GM21619 (cell line): Measurements from ENCODE around the gene ANKRD1.

Experiments used
- ATAC-seq: cut with Tn5 transposase; IDR thresholded peaks from one replicate; pipeline ENCODE4 v1.9.1; 2021; ENCODE audit not compliant: unreplicated experiment

ANKRD1 gene

DNA sequence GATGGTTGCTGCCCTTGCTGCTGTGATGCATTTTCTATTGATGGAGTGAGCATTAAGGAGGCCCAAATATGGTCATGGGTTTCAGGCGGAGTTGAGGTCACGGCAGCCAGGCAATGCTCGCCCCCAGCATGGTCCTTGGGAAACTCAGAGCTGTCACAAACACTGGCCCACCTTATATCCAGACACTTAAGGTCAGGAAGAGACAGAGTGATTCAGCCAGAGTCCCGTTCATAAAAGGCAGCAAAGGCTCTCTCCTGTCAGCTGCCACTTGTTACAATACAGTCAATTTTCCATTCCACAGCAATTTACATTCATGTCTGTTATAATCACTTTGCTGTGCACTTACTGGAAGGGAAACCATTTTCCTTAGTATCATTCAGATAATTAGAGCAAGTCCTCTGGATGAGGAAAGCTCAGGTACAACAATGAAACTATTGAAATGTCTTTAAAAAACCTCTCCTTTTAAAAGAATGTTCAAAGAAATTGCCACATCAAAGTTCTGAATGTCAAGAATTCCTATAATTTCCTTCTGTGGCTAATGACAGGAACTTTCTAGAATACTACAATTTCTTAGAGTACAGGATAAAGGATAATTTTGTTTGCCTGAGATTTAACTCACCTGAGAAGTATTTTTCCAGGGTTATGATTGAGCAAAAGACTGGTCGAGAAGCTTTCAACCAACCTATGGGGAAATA is 14.8 kb upstream of the ANKRD1 start:
- ATAC-seq, result no peak

DNA sequence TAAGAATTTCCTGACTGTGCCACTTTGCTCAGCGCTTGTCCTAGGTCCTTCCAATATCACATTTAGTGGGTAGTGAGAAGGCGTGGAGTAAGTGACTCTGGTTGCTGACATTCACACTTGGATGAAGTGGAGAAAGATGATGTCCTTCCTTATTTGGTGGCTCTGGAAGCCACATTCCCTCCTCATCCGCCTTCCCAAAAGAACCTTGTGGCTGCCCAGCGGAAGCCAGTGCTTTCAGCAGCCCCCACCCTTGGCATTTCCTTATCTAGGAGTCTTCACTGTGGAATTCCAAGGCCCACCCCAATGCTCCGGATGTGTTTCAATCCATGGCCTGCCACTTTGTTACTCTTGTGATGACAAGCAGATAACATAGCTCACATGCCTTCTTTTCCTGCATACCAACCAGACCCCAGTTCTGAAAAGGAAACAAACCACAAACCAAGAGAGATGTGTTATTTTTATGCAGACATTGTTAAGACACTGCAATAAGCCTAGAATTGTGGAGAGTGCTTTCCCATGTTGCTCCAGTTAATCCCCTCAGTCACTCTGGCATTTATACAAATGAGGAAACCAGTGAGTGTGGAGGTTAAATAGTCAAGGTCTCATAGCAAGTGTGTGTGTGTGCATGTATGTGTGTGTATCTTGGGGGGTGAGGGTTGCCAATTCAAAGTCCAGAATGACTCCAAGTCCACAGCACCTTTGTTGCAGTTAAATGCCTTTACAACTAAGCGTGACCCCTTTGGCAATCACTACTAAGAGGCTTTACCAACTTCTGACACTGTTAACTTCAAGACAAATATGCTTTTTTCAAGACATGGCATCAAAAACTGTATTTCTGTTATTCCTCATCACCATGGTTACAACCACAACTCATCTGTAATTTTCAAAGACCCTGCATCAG is 10.3 kb upstream of the ANKRD1 start:
- no peak for ATAC-seq

DNA sequence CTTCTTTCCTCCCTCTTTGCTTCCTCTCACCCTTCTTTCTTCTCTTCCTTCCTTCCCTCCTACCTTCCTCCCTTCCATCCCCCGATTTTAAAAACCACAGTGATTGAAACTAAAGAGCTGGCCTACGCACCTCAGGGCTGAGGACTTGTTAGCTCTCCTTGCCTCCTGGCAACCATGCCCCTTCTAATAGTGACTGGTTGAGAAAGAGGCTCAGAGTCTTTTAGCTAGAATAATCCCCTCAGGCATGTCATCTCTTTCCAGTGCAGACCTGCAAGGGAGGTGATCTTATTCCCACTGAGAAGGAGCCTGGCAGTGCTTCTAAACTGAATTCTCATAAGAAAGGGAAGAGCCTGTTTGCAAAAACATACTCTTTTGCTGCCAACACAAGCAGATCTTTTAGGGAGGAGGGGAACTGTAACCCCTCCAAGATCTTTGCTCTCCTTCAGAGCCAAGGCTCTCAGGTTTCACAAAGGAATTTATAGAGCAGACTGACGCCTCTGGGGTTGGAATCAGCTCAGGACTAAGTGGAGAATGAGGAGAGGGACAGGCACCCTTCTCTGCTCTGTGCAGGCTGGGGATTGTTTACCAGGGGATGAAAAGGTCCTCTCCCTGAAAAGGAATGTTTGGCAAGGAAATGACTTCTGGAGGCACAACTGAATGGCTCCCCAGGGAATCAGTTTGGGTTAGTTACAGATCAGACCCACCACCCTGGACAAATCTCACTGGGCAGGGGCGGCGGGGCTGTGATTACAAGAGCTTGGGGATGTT is 9.4 kb upstream of the ANKRD1 start:
- ATAC-seq, result no peak

DNA sequence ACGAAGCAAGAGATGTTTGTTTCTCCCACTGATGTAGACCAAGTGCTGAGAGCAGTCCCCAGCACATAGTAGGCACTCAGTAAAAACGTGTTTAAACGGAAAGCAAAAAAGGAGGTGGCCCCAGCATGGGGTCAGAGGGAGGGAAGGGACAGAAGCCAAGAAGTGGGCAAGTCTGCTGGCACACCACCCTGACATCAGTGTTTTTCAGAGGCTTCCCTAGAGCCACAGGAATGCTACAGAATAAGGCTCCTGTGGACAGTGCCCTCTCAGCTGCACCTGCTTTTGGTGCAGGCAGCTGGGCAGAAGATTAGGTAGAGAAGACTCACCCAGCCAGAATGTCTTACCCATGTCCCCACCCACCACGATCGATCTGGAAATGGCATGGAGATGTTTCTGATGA is 8.3 kb upstream of the ANKRD1 start:
- no peak for ATAC-seq

DNA sequence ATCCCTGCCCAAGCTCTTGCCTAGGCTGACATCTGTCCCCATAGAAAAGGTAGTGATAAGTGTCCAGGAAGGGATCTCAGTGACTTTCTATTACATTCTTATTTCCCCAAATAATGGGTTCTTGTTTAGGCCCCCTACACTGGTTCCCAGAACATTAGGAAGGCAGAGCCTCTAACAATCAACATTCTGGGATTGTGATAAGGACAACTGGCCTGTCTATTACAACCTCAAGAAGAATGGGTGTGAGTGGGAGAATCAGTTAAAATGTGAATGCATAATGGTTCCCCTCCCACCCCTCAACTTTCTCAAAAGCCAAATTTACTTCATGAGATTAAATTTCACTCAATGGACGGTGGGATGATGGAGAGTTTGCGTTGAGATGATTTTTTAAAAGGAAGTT is 6.4 kb upstream of the ANKRD1 start:
- ATAC-seq, result no peak

DNA sequence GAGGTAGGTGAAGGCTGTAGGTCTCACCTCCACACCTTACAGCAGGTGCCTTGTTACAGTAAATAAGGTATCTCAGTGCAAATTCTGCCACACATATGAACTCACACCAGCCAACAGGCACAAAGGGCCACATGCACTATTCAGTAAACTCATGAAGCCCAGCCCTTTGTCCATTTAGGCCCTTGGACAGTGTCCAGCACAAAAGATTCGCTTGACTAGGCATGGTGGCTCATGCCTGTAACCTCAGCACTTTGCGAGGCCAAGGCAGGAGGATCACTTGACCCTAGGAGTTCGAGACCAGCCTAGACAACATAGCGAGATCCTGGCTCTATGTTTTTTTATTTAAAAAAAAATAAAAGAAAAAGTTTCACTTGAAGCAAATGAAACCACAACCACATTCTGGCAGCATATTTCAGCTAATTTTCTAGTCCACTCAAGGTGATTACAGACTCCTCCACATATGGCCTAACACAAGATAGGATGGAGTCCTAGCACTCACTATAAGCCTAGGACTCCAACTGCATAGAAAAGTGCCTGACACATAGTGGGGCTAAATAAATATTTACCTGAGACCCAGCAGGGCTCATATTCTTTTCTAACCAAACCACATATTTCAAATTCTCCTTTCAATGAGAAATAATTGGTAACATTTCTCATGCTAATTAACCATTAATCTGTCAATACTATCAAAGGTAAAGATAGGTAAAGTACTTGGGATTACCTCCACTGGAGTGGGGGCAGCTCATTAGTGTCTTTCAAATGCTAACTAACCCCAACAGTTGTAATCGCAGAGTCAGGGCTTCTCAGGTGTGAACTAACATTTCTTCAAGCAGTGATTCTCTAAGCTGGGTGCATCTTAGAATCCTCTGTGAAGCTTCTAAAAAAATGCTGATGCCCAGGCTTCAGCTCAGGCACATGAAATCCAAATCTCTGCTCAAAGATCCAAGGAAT is 4.5 kb upstream of the ANKRD1 start:
- ATAC-seq, result no peak

DNA sequence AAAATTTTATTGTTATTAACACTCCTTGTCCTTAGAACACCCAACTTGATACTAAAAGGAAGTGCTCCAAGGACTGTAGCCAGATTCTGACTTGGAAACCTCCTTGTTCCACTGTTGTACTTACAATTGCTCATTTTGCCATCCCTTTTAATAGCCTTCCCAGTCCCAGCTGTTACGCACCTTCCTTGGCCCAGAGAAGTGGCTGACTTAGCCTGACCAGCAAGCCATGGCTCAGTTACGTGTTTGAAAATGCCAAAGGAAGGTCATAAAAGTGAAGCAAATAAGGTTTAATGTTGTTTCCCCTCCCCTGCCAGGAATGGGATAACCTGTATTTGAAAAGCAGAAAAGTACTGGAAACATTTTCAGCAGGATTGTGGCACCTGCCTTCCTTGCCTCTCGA is 3.7 kb upstream of the ANKRD1 start:
- no peak for ATAC-seq

DNA sequence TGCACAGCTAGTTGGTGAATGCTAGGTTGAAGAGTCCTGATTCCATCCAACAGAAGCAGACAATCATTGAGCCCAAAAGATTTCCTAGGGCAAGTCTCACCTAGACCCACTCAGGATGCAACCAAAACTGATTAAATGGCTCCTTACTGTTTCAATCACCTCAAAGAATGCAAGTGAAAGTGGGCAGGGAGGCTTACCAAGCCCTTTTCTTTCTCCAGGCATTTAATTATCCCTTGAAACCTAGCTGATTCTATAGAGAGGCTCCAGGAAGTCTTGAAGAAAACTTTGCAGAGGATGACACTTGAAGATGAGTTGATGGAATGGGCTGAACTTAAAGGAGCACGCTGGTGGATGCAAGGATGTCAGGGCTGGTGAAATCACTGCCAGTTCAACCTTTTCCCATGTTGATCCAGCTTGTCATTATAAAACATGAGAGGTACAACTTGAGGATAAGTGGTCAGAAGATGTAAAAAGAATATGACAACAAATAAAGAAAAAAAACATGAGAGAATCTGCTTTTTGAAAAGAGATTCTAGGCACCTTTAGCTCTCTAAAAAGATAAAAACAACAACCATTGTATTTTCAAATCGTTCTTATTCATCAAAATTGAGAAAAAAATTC is 2.3 kb upstream of the ANKRD1 start:
- ATAC-seq, result no peak

DNA sequence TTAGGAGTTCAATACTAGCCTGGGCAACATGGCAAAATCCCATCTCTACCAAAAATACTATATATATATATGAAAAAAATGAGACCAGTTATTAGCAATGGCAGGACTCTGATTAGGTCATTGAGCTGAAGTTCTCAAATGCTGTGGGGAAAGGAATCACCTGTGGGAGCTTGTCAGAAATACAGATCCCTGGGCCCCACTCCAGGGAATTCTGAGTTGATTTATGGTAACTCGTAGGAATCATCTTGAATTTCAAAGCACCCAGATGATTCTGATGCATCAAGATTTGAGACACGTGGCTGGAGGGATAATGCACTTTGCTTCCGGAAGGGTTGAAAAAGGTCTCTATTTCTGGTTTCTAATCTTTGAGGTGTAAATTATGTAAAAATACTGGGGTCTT is 1.0 kb upstream of the ANKRD1 start:
- ATAC-seq, result no peak

DNA sequence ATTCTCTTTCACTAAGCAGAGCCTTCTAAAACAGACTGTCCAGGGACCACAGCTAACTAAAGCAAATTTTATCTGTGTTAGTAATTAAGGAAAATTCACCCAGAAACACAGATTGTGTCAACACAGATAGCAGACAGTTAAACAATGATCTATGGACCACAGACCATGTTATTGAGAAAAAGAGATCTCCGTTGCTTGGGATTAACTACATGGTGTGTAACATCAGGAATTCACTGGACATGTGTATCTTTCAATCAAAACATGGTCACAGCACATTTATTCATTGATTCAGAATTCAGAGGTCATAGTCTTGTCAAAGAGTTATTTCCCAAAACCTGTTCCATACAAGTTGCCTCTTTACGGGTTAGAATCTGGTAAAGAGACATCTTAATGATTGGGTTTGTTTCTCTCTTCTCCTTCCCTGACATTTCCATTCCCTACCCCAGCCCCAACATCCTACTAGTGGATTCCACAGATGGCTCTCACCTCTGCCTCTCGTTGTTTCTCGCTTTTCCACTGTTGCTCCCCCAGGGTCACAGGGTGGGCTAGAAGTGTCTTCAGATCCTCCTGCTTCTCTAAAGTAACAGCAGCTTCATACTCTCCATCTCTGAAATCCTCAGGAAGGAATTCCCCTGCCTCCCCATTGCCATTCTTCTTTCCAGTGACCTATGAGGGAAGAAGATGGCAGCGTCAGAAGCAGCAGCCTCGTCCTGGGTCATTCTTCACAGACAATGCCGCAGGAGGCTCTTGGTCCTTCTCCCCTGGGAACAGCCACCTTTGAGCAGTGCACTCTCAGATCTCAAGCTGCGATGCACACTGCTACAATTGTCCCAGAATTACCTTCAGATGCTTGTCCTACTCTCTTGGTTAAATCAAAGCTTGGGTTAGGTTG is 958 bp downstream of the ANKRD1 start:
- no peak for ATAC-seq

DNA sequence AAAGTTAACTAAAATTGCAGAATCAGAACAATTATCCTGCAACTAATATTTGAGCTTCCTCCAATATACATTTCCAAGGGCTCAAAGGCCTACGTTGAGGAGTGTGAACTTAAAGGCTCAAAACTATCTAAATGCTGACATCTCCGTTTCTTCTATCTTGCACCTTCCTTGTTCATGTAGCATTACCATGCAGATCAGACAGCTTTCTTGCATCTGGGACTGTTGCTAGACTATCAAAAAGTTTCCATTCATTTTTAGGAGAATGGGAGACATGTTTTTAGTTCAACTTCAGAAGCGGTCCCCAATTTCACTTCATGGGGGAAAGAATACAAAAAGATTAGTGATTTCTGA is 2.9 kb downstream of the ANKRD1 start:
- no peak for ATAC-seq

DNA sequence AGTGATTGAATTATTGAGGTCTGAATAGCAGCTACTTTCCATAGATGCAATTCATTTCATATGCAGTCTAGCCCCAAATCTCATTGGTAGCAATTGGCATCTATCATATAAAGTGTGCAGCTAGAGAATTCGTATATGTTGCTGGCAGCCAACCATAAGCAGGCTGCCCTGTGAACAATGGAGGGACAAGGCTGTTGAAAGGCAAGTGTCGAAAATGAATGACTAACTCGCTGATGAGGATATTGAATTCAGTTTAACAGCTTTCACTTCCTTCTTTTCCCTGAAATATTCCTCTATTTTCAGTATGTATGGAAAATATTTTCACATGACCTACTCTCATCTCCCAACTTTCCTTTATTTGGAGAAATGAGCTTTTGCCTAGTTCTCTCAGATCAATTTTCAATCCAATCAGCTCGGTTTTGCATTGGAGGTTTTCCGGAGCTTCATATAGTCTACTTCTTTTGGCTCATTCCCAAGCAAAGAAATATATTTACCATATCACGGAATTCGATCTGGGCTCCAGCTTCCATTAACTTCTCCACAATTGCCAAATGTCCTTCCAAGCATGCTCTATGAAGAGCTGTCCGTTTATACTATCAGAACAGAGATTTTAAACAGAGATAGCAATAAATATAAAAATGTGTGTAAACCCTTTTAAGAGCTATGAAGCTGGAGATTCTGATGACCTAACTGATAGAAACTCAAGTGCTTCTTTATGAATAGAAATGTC is 3.5 kb downstream of the ANKRD1 start:
- no peak for ATAC-seq

DNA sequence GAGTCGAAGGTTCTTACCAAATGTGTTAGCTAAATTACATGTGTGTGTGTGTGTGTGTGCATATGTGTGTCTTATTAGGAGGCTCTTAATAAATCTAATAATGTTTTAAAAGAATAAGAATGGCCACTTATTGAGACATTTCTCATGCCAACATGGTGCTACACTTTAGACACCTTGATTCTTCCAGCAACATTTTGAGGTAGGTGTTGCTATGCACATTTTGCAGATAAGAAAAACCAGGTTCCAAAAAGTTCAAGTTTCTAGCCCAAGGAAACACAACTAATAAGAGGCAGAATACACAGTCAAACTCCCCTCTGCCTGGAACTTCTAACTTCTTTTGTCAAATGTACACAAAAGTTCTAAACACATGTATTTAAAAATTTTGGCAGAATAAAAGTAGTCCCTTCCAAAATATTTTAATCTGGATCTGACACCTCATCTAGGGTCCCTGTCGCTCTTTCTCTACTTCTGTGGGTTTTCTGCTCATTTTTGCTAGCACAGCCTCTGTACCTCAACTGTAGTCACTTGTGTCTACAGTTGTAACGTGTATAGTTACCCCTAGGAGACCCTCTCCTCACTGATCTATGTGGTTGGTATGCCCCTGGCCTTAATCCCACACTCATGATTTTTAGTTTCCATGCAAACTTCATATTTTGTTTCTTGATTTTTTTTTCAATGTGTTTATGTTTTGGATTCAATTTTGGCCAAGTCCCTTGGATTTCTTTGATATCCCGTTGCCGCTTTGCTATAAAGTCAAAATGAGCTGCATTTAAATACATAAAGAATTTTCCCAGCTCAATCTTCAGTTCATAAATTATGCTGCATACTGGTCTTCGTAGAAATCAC is 4.3 kb downstream of the ANKRD1 start:
- no peak for ATAC-seq

DNA sequence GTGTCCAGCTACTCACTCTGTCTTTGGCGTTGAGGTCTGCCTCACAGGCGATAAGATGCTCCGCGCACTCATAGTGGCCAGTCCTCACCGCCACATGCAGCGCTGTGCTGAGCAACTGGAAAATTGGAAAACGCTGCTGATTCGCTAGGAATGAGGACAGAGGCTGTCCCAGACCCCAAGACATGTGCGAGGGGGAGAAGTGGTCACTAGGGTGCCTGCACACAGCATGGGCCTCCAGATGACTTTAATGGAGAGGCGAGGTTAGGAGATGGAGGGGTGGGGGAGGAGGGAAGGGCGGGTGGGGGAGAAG is 5.2 kb downstream of the ANKRD1 start:
- no peak for ATAC-seq

DNA sequence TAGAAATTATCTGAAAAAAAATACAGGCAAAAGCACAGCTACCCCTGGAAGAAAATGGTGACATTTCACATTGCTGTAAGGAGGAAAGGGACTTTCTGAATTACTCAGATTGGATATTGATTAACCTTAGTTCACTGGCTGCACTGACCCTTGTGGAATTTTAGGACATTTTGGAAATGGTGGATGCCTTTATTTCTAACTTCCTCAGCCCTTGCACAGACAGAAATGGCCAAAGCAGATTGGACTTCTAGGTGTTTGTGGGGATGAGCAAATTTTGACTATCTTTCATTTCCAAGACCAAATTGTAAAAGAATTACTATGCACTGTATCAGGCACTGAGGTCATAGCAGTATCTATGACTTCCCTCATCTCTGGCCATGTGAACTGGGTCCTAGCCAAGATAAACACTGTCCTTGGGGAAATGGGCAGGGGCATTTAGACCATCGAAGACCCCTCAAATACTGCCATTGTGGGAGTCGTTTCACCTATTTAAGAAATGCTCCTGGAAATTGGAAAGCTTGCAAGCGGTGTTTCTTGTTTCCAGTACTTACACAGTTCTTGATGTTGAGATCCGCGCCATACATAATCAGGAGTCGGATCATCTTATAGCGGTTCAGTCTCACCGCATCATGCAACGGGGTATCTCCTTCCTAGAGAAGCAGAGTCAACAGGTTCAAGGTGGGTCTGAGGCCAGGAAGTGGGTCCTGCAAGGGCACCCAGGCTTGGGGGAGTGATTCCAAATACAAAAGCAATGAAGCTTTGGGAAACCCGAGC is 5.7 kb downstream of the ANKRD1 start:
- ATAC-seq, result no peak

DNA sequence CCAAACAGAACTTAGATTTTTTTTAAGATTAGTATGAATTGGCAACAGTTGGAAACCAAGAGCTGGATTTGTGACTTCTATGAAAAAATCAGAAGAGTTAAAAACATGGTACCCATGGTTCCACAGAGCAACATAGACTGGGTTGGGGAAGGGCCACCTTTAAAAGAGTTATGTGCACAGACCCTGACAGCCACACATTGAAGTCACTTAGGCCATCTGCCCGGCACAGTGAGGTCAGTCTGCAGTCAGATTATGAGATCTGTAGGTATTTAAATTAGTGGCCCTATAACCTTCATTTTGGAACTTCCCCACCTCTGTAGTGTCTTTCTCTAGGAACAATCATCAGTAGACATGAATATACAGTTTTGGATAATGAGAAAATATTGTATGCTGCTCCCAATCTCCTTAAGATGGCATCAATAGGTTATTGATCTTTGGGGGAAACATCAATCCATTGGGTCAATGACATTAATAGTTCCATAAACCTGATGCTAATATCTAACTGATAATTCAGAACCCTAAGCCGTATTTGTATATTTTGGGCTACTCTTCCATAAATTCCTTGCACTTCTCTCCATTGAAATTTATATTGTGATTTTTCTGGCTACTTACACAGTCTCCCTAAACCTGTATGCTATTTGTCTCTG is 7.0 kb downstream of the ANKRD1 start:
- no peak for ATAC-seq
